Measurements from ENCODE around the gene FBLN2. TPM values are rescaled to one million over a fixed set of nuclear protein-coding genes. Genes with fewer than 3 reads are reported as not detected.

FBLN2 gene
- total RNA-seq, 2 donors from 2014 or later = 12.8 to 318 TPM

GRCh38 chr3:13590841-13591520 lies 42.1 kb downstream of the FBLN2 start:
- WGBS = 95% methylated on average over 3 of the region's 3 CpGs
- no peaks in the 10 kb centered on the region for H3K27me3 ChIP-seq (replicated peaks; ENCODE audit: insufficient read depth)
- H3K36me3 ChIP-seq = no peaks in the 10 kb centered on the region
- intact Hi-C loops (cut with DNase I) = no loop called here
- H3K9me3 ChIP-seq = no peaks in the 10 kb centered on the region
- no peak for TF ChIP-seq CTCF (IDR thresholded peaks at IDR 0.05)
- TF ChIP-seq POLR2A (IDR thresholded peaks at IDR 0.05) = no peak
- TF ChIP-seq POLR2AphosphoS5 (IDR thresholded peaks at IDR 0.05) = no peak
- no peaks in the 10 kb centered on the region for H3K4me1 ChIP-seq (replicated peaks)
- H3K27ac ChIP-seq = no peak overlapping the region
- no peak for DNase-seq (ENCODE audit: low spot score)
- no peak overlapping the region for H3K4me3 ChIP-seq

DNA sequence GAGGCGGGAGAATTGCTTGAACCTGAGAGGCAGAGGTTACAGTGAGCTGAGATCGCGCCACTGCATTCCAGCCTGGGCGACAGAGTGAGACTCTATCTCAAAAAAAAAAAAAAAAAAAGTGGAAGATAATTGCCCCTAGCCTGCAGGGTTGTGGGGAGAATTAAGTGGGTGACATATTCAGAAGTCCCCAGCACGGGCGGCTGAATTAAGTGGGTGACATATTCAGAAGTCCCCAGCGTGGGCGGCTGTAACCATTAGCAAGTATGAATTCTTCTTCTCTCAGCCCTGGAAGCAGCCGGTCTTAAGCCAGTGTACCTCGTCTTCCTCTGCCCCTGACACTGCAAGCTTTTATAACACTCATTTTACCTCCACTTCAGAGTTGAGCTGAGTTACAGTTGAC lies 44.7 kb downstream of the FBLN2 start:
- no peak for TF ChIP-seq POLR2A (IDR thresholded peaks at IDR 0.05)
- TF ChIP-seq CTCF (IDR thresholded peaks at IDR 0.05) = no peak
- no peak for TF ChIP-seq POLR2AphosphoS5 (IDR thresholded peaks at IDR 0.05)
- intact Hi-C loops (cut with DNase I) = no loop called here
- no peak for DNase-seq (ENCODE audit: low spot score)
- H3K4me1 ChIP-seq (replicated peaks) = no peaks in the 10 kb centered on the region
- H3K36me3 ChIP-seq = no peaks in the 10 kb centered on the region
- no peaks in the 10 kb centered on the region for H3K9me3 ChIP-seq
- H3K27me3 ChIP-seq (replicated peaks; ENCODE audit: insufficient read depth) = no peaks in the 10 kb centered on the region
- 90% methylated on average over 10 of the region's 10 CpGs for WGBS
- H3K4me3 ChIP-seq = no peak overlapping the region
- no peak overlapping the region for H3K27ac ChIP-seq

GRCh38 chr3:13594146-13594545 lies 45.2 kb downstream of the FBLN2 start:
- Histone ChIP-seq H3K36me3 (no peaks in the 10 kb centered on the region), H3K27ac (no peak overlapping the region), H3K27me3 (replicated peaks; ENCODE audit: insufficient read depth) (no peaks in the 10 kb centered on the region), H3K4me3 (no peak overlapping the region), H3K9me3 (no peaks in the 10 kb centered on the region), H3K4me1 (replicated peaks) (no peaks in the 10 kb centered on the region)
- DNase-seq (ENCODE audit: low spot score) = no peak
- WGBS = 72% methylated on average over 8 of the region's 8 CpGs
- intact Hi-C loops (cut with DNase I) = no loop called here
- no peak for TF ChIP-seq POLR2AphosphoS5 (IDR thresholded peaks at IDR 0.05)
- TF ChIP-seq POLR2A (IDR thresholded peaks at IDR 0.05) = no peak
- TF ChIP-seq CTCF (IDR thresholded peaks at IDR 0.05) = no peak

DNA sequence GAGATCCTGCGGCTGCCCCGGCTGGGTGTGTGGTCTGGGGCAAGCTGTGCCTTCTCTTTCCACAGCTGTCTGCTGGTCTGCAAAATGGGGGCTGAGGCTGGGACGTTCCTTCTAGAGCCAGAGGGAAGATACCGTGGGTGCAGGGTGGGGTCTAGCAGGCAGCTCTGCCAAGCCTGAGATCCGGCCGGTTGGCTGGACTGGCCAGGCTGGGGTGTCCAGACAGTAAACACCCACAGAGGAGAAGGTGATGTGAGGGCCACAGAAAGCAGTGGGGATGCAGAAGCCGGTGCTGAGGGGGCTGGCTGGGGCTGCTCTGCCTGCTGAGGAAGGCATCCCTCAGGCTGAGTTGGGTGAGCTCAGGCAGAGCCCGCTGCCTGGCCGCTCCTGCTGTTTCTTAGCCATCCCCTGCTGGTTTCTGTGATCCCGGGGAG lies 46.1 kb downstream of the FBLN2 start:
- Histone ChIP-seq H3K4me3 (no peak overlapping the region), H3K27ac (no peak overlapping the region), H3K4me1 (replicated peaks) (no peaks in the 10 kb centered on the region), H3K9me3 (no peaks in the 10 kb centered on the region), H3K36me3 (no peaks in the 10 kb centered on the region), H3K27me3 (replicated peaks; ENCODE audit: insufficient read depth) (no peaks in the 10 kb centered on the region)
- no peak for DNase-seq (ENCODE audit: low spot score)
- intact Hi-C loops (cut with DNase I) = no loop called here
- 46% methylated on average over 10 of the region's 10 CpGs for WGBS
- no peak for TF ChIP-seq POLR2AphosphoS5 (IDR thresholded peaks at IDR 0.05)

GRCh38 chr3:13595485-13595884 lies 46.6 kb downstream of the FBLN2 start:
- no peaks in the 10 kb centered on the region for H3K4me1 ChIP-seq (replicated peaks)
- DNase-seq (ENCODE audit: low spot score) = no peak
- no peaks in the 10 kb centered on the region for H3K36me3 ChIP-seq
- TF ChIP-seq POLR2A (IDR thresholded peaks at IDR 0.05) = no peak
- no peak for TF ChIP-seq CTCF (IDR thresholded peaks at IDR 0.05)
- no peak for TF ChIP-seq POLR2AphosphoS5 (IDR thresholded peaks at IDR 0.05)
- WGBS = 67% methylated on average over 5 of the region's 5 CpGs
- no peak overlapping the region for H3K4me3 ChIP-seq
- no peak overlapping the region for H3K27ac ChIP-seq
- intact Hi-C loops (cut with DNase I) = no loop called here
- no peaks in the 10 kb centered on the region for H3K27me3 ChIP-seq (replicated peaks; ENCODE audit: insufficient read depth)
- no peaks in the 10 kb centered on the region for H3K9me3 ChIP-seq
